Tracheal epithelial cell (primary cell): Measurements from ENCODE around the gene TECR. TPM values are rescaled to one million over a fixed set of nuclear protein-coding genes. Genes with fewer than 3 reads are reported as not detected.

Experiments used
- total RNA-seq: library from RNA; depleted of rRNA; stranded (reverse); fragments of >200 nt; gene quantifications from 2 replicates; pipeline ENCODE4 v1.2.1, GENCODE V29; 2014

TECR gene
- total RNA-seq: 26.0 and 27.7 TPM in 2 replicates

GRCh38 chr19:14529254-14530004, at the start of gene TECR:
TSS of gene TECR (plus strand) at chr19:14529594. CDS start at chr19:14529697, 103 bp downstream.

GRCh38 chr19:14496029-14496833, 33.2 kb upstream of the TECR start, which contains the start of gene GIPC1:
TSS of gene GIPC1 (minus strand) at chr19:14496127. CDS start at chr19:14482976, 13,151 bp downstream.

GRCh38 chr19:14517840-14518505, 11.4 kb upstream of the TECR start, which contains the start of gene DNAJB1:
TSS of gene DNAJB1 (minus strand) at chr19:14518397. CDS start at chr19:14518349, 48 bp downstream.

GRCh38 chr19:14571695-14572490, 42.5 kb downstream of the TECR start, which contains the start of gene NDUFB7:
TSS of gene NDUFB7 (minus strand) at chr19:14572066. CDS start at chr19:14572000, 66 bp downstream.

GRCh38 chr19:14582894-14583340, 53.5 kb downstream of the TECR start, which contains the start of gene CLEC17A:
TSS of gene CLEC17A (plus strand) at chr19:14583084. CDS start at chr19:14583161, 77 bp downstream.

Other genes with a start within 250 kb of the TECR start
- gene ADGRE5, start 148.2 kb upstream of the TECR start, total RNA-seq: 6.5 and 6.6 TPM in 2 replicates
- gene DDX39A, start 110.3 kb upstream of the TECR start, total RNA-seq: 45.8 and 62.7 TPM in 2 replicates
- gene PKN1, start 96.3 kb upstream of the TECR start, total RNA-seq: 45.2 and 49.9 TPM in 2 replicates
- 0.96 and 2.6 TPM in 2 replicates for gene PTGER1, start 54.2 kb upstream of the TECR start, total RNA-seq
- gene GIPC1, start 33.5 kb upstream of the TECR start, total RNA-seq: 275 and 499 TPM in 2 replicates
- gene DNAJB1, start 11.2 kb upstream of the TECR start, total RNA-seq: 77.4 and 100 TPM in 2 replicates
- gene NDUFB7, start 42.5 kb downstream of the TECR start, total RNA-seq: 250 and 364 TPM in 2 replicates
- not detected in 2 replicates for gene CLEC17A, start 53.5 kb downstream of the TECR start, total RNA-seq
- gene ADGRE3, start 145.2 kb downstream of the TECR start, total RNA-seq: not detected in 2 replicates
- 4.5 and 6.7 TPM in 2 replicates for gene ZNF333, start 160.5 kb downstream of the TECR start, total RNA-seq
- 0.21 and 0.48 TPM in 2 replicates for gene ADGRE2, start 249.0 kb downstream of the TECR start, total RNA-seq